WI38 (cell line): Measurements from ENCODE around the gene DUSP1.

Experiments
- H3K4me3 ChIP-seq: 2 replicates; pipeline ENCODE4 v1.5.1; 2011; ENCODE audit warnings: low read depth, mild to moderate bottlenecking, control low read depth, low read length
- TF ChIP-seq, protein P1 (sequence below): IDR thresholded peaks from 2 replicates; pipeline ENCODE4 v1.5.1; 2012; ENCODE audit warnings: low read depth, mild to moderate bottlenecking, control low read depth, low read length

Gene DUSP1

DNA sequence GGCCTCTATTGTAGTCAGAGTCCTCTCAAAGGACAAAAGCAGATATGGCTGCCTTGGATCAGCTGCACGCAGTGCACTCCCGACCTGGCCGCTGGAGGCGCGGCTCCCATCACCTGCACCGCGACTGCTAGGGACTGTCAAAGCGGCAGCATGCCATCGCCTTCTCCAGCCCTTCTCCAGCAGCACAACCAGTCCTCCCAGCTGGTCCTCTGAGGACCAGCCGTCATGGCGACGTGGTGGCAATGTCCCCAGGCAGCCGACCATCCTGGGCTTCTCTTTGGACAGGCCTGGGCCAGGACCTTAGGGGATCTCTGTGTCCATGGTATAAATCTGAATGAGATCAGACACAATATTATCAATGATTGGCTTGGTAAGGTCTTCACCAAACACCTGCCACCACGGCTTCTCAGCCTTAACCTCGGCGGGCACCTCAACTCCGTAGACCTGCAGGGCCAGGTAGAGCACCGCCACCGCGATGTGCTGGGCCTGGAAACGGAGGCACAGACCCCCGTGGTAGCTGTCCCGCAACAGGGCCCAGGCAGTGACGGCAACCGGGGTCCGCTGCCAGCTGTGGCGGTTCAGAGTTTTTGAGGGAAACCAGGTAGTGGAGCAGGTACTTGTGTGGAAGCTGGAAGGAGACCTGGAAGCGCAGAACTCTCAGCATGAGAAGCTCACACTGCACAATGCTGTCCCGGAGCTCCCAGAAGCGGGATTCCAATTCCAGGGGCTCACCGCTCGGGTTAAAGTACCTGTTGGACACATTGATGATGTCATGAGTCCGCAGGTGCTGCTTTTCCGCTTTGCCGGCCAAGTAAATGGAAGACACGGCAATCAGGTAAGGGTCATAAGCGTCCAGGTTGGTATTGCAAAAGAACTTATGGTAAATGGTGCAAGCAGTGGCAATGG is 8.5 kb downstream of the DUSP1 start:
- TF ChIP-seq, protein P1, sequence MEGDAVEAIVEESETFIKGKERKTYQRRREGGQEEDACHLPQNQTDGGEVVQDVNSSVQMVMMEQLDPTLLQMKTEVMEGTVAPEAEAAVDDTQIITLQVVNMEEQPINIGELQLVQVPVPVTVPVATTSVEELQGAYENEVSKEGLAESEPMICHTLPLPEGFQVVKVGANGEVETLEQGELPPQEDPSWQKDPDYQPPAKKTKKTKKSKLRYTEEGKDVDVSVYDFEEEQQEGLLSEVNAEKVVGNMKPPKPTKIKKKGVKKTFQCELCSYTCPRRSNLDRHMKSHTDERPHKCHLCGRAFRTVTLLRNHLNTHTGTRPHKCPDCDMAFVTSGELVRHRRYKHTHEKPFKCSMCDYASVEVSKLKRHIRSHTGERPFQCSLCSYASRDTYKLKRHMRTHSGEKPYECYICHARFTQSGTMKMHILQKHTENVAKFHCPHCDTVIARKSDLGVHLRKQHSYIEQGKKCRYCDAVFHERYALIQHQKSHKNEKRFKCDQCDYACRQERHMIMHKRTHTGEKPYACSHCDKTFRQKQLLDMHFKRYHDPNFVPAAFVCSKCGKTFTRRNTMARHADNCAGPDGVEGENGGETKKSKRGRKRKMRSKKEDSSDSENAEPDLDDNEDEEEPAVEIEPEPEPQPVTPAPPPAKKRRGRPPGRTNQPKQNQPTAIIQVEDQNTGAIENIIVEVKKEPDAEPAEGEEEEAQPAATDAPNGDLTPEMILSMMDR, result no peak
- H3K4me3 ChIP-seq, result no peak overlapping the region

DNA sequence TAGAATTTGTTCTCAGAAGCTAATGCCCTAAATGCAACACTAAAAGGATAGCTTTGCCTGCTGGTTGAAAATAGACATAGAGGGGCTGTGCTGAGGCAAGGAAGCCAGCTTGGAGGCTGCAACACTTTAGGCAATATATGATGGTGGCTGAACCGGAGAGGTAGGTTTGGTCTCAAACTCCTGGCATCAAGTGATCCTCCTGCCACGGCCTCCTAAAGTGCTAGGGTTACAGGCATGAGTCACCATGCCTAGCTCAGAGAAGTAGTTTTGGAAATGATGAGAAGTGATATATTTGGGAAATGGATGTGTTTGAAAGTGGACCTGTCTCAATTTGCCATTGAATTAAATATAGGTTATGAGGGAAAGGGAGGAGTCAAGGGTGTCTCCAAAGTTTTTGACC is 10.0 kb downstream of the DUSP1 start:
- TF ChIP-seq, protein P1, result no peak
- no peak overlapping the region for H3K4me3 ChIP-seq

GRCh38 chr5:172760136-172760535 is 10.9 kb downstream of the DUSP1 start:
- no peak overlapping the region for H3K4me3 ChIP-seq
- TF ChIP-seq, protein P1, result no peak

DNA sequence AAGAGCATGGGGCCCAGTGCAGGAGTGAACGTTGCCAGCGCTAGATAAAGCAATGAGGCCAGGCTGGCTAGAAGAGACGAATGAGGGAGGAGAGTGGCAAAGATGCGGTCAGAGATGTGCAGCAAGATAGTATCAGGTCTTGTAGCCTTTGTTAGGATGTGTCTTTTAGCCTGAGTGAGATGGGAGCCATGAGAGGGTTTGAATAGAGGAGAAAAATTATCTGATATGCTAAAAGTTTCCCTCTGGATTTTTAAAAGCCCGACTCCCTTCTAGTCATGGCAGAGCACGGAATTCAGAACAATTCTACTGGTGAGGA is 12.2 kb downstream of the DUSP1 start:
- H3K4me3 ChIP-seq, result no peak overlapping the region
- TF ChIP-seq, protein P1, result no peak

DNA sequence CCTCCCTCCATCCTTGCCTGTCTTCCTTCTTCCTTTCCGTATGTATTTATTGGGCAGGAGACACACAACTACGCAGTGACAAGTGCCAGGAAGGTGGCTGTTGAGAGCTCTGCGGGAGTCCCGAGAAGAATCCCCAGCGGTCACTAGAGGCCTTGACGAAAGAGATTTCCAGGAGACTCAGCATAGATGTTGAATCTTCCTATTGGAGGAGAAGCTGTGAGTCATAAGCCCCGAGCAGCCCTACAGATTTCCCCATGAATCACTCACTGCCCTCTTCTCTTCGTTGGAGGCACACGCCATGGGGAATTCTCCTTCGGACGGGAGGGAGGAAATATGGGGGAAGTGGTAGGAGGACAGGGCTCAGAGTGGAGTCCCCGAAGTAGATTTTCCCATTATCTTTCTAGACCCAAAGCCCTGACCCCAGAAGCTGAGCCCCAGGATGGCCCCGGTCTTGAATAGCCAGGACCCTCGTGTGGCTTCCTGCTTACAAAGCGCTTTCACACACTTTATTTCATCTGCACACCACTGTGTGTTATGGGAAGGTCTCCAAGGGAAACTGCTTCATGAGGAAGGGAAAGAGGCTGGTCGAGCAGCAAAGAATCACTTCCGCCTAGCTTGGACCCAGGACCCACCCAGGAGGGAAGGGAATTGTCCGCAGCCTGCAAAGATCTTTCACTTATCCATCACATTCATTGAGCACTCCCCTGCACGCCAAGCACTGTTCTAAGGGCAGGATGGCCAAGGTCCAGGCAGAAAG is 12.7 kb downstream of the DUSP1 start:
- TF ChIP-seq, protein P1, result no peak
- peak overlapping the region; percentile 32 for H3K4me3 ChIP-seq

DNA sequence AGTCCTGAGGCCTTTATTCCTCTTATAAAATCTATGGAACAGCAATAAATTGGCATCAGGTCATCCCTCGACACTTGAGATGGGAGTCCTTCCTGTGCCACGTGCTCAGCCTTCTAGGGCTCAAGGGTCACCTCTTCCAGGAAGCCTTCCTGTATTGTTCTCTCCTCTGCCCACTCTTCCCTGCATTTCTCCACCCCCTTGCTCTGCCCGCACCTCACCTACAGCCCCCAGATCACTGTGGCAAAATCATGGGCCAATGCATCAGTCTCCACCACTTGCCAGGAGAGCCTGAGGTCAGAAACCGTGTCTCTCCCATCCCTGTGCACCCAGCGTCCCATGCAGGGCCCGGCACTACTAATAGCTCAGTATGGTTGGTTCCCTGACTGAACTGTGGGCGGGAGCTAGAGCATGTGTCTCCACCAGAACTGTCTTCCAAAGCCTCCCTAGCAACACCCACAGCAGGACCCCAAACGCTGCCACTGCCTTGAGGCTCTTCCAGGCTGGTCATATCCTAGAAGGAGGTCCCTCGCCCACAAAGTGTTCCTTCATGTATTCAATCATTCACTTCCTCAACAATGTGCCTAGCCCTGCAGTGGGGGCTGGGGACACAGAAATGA is 13.5 kb downstream of the DUSP1 start:
- H3K4me3 ChIP-seq, result peak overlapping the region; percentile 22; the same call in 1 of the 2 replicates
- TF ChIP-seq, protein P1, result no peak
